HepG2 (cell line): ENCODE results near the gene BABAM2. TPM values are rescaled to one million over a fixed set of nuclear protein-coding genes. Genes with fewer than 3 reads are reported as not detected.

Experiments used
- CBFB ChIP-seq: sonication (generic); formaldehyde crosslinking; IDR thresholded peaks from 2 replicates; pipeline ENCODE4 v1.4.0; 2020; ENCODE audit warnings: missing genetic modification reagents
- CREM ChIP-seq, 2 experiments: sonication (generic) in 1 of 2; formaldehyde crosslinking in 1 of 2; IDR thresholded peaks; 2 replicates each; pipeline versions ENCODE4 v1.4.0 to v1.6.1; 2016 to 2020; ENCODE audit warnings: antibody characterized with exemption in 1 of 2, mild to moderate bottlenecking in 1 of 2, missing genetic modification reagents in 1 of 2
- HBP1 ChIP-seq: IDR thresholded peaks from 2 replicates; pipeline ENCODE4 v1.6.1; 2016; ENCODE audit warnings: low read depth, control low read depth
- ISL2 ChIP-seq: sonication (generic); formaldehyde crosslinking; IDR thresholded peaks from 2 replicates; pipeline ENCODE4 v1.5.0; 2020; ENCODE audit warnings: missing genetic modification reagents
- KLF6 ChIP-seq: IDR thresholded peaks from 2 replicates; pipeline ENCODE4 v1.8.0; 2016; ENCODE audit warnings: missing biosample characterization, missing genetic modification reagents
- MAF1 ChIP-seq: sonication (generic); formaldehyde crosslinking; IDR thresholded peaks from 2 replicates; pipeline ENCODE4 v1.5.0; 2020; ENCODE audit warnings: missing genetic modification reagents, borderline replicate concordance
- MED13 ChIP-seq: sonication (generic); formaldehyde crosslinking; IDR thresholded peaks from 2 replicates; pipeline ENCODE4 v1.5.0; 2020; ENCODE audit warnings: missing genetic modification reagents
- MLX ChIP-seq: IDR thresholded peaks from 2 replicates; pipeline ENCODE4 v1.6.1; 2016
- RFX1 ChIP-seq: fragments of 450-650 bp; IDR thresholded peaks from 2 replicates; pipeline ENCODE4 v1.6.1; 2017
- SATB2 ChIP-seq: sonication (generic); formaldehyde crosslinking; IDR thresholded peaks from 2 replicates; pipeline ENCODE4 v1.5.0; 2020; ENCODE audit warnings: missing genetic modification reagents
- SMAD3 ChIP-seq: sonication (generic); formaldehyde crosslinking; IDR thresholded peaks from 2 replicates; pipeline ENCODE4 v1.4.0; 2020; ENCODE audit warnings: missing genetic modification reagents
- SNAI1 ChIP-seq: sonication (generic); formaldehyde crosslinking; IDR thresholded peaks from 2 replicates; pipeline ENCODE4 v1.5.0; 2020; ENCODE audit warnings: mild to moderate bottlenecking, missing genetic modification reagents, borderline replicate concordance
- SP2 ChIP-seq: sonication (generic); formaldehyde crosslinking; IDR thresholded peaks from 2 replicates; pipeline ENCODE4 v1.5.1; 2020; ENCODE audit warnings: mild to moderate bottlenecking, missing genetic modification reagents
- ZKSCAN5 ChIP-seq: sonication (generic); formaldehyde crosslinking; IDR thresholded peaks from 2 replicates; pipeline ENCODE4 v1.5.1; 2020; ENCODE audit warnings: mild to moderate bottlenecking, missing genetic modification reagents
- ZNF646 ChIP-seq: sonication (generic); formaldehyde crosslinking; IDR thresholded peaks from 2 replicates; pipeline ENCODE4 v1.9.0; 2021; ENCODE audit warnings: mild to moderate bottlenecking, missing genetic modification reagents
- ZNF687 ChIP-seq: sonication (generic); formaldehyde crosslinking; IDR thresholded peaks from 2 replicates; pipeline ENCODE4 v1.5.1; 2020; ENCODE audit warnings: mild to moderate bottlenecking, missing genetic modification reagents, moderate library complexity
- polyA plus RNA-seq, 8 experiments: library from polyadenylated mRNA; depleted of rRNA in 3 of 8; stranded (reverse) in 7 of 8; unstranded in 1 of 8; fragments of >200 nt; fragmentation: Illumina TruSeq in 4 of 8; extraction: Trizol in 4 of 8; gene quantifications; 2 replicates each; pipeline versions ENCODE4 v1.2.1 to v1.2.3, GENCODE V29; 2011 to 2016; ENCODE audit warnings: low read depth in 4 of 8, missing spikeins in 1 of 8, mixed read lengths in 1 of 8; ENCODE audit not compliant: insufficient read depth in 1 of 8
- total RNA-seq, 5 experiments: library from RNA; depleted of rRNA; stranded (reverse); fragments of >200 nt; fragmentation: Illumina TruSeq; extraction: Trizol; gene quantifications; 2 replicates each; pipeline ENCODE4 v1.2.3, GENCODE V29; 2016; ENCODE audit warnings: low read depth in 1 of 5

Gene BABAM2
- total and polyA plus RNA-seq, 2 of the 13 experiments (the other 11 are each of a cell fraction or from before 2014, with no cell fraction given): 24.9 to 28.0 TPM

- TF ChIP-seq ISL2 (peak; percentile 36; the same call in 1 of the 2 replicates), ZNF646 (CRISPR knock-in tag) (no peak), MLX (CRISPR knock-in tag) (no peak), MED13 (CRISPR knock-in tag) (no peak), RFX1 (peak; percentile 89), SATB2 (0 out of 2 replicates have a peak, but pooled peaks have one; percentile 5), SNAI1 (CRISPR knock-in tag) (no peak), SP2 (CRISPR knock-in tag) (no peak; the same call in 1 of the 2 replicates), HBP1 (peak; percentile 98), ZKSCAN5 (CRISPR knock-in tag) (no peak; the same call in 1 of the 2 replicates), CBFB (CRISPR knock-in tag) (peak; percentile 78; the same call in 1 of the 2 replicates), SMAD3 (CRISPR knock-in tag) (no peak; the same call in 1 of the 2 replicates), KLF6 (no peak), MAF1 (CRISPR knock-in tag) (no peak), ZNF687 (CRISPR knock-in tag) (peak; percentile 97), CREM (IDR thresholded peaks at IDR 0.05) (no peak; the same call in 1 of the 2 replicates), CREM (CRISPR knock-in tag; IDR thresholded peaks at IDR 0.05) (no peak)
Observed at GRCh38 chr2:27890146-27890923, at the start of gene BABAM2, which contains the start of gene RBKS (continued).
